Islet of Langerhans (tissue), 1 donor: ENCODE results near the gene ARID4B.

Source experiments
- FAIRE-seq: peaks from one replicate; lab custom pipeline; 2011; peaks lifted over from hg19 to GRCh38; lab: Jason Lieb, UNC

The ARID4B gene

GRCh38 chr1:235127732-235128455, 200.1 kb downstream of the ARID4B start:
- FAIRE-seq = no peak

- no peak for FAIRE-seq
Measured at GRCh38 chr1:235127203-235127602, 200.8 kb downstream of the ARID4B start.

- no peak for FAIRE-seq
Measured at GRCh38 chr1:235124665-235125064, 203.3 kb downstream of the ARID4B start.

DNA sequence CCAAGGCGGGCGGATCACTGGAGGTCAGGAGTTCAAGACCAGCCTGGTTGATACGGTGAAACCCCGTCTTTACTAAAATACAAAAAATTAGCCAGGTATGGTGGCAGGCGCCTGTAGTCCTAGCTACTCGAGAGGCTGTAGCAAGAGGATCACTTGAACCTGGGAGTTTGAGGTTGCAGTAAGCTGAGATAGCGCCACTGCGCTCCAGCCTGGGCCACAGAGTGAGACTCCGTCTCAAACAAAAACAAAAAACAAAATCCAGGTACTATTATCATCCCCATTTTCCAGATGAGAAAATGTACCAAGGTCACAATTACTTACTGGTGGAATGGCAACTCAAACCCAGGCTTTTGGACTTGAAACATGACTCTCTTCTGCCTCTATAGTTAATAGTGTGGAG, 203.9 kb downstream of the ARID4B start:
- no peak for FAIRE-seq

DNA sequence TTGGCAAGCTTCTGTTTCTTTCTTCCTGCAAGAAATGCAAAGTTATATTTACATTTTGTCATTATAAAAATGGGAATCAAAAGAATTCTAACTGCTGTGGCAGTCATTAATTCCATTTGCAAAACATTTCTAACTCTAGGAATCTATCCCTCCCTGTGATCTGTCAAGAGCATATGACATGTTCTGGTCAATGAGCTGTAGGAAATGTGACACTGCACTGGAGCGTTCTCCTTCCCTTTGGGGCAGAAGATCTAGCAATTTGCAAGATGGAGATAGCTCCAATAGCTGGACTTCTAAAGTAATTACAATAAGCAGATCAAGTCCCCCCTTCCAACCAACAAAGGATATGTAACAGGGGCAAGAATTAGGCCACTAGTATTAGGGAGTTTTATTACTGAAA, 205.6 kb downstream of the ARID4B start:
- FAIRE-seq = no peak
